ENCODE data around the gene ATXN10.

DNA sequence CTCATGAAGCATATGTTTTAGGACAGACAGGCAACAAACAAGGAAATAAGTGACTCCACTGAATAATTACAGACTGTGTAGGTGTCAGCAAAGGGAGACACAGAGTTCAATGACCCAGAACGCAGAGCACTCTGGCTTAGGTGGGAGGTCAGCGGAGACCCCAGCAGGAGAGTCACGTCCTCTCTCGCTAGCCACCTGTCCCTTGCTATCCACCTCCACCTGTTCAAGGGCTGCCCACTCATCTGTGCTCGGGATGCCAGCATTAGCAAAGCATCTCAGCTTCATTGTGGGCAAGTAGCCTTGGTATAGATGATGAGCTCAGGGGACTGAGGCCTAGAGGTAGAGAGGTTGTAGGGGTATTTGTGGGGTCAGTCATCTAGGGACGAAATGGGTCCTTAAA lies 21.8 kb upstream of the ATXN10 start:
- TF ChIP-seq JUNB (IDR thresholded peaks at IDR 0.05; ENCODE audit: unreplicated experiment) (no peak), ZNF331 (CRISPR knock-in tag; IDR thresholded peaks at IDR 0.05; ENCODE audit: low read depth) (no peak), EZH2phosphoT487 (IDR thresholded peaks at IDR 0.05; ENCODE audit: unreplicated experiment) (no peak), CREB1 (CRISPR knock-in tag; IDR thresholded peaks at IDR 0.05; ENCODE audit: low read depth) (no peak), POLR2AphosphoS5 (IDR thresholded peaks at IDR 0.05; ENCODE audit: low read depth) (no peak), EZH2 (IDR thresholded peaks at IDR 0.05; ENCODE audit: low read depth, unreplicated experiment) (no peak), ZNF114 (CRISPR knock-in tag; IDR thresholded peaks at IDR 0.05) (no peak), STAT1 (IDR thresholded peaks at IDR 0.05; ENCODE audit: unreplicated experiment) (no peak), NANOG (IDR thresholded peaks at IDR 0.05; ENCODE audit: borderline replicate concordance) (no peak)
- TF ChIP-seq, protein P1, sequence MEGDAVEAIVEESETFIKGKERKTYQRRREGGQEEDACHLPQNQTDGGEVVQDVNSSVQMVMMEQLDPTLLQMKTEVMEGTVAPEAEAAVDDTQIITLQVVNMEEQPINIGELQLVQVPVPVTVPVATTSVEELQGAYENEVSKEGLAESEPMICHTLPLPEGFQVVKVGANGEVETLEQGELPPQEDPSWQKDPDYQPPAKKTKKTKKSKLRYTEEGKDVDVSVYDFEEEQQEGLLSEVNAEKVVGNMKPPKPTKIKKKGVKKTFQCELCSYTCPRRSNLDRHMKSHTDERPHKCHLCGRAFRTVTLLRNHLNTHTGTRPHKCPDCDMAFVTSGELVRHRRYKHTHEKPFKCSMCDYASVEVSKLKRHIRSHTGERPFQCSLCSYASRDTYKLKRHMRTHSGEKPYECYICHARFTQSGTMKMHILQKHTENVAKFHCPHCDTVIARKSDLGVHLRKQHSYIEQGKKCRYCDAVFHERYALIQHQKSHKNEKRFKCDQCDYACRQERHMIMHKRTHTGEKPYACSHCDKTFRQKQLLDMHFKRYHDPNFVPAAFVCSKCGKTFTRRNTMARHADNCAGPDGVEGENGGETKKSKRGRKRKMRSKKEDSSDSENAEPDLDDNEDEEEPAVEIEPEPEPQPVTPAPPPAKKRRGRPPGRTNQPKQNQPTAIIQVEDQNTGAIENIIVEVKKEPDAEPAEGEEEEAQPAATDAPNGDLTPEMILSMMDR (conservative IDR thresholded peaks at IDR 0.05; ENCODE audit: low read depth in 2 of 2) = no peak
- TF ChIP-seq, protein P2, sequence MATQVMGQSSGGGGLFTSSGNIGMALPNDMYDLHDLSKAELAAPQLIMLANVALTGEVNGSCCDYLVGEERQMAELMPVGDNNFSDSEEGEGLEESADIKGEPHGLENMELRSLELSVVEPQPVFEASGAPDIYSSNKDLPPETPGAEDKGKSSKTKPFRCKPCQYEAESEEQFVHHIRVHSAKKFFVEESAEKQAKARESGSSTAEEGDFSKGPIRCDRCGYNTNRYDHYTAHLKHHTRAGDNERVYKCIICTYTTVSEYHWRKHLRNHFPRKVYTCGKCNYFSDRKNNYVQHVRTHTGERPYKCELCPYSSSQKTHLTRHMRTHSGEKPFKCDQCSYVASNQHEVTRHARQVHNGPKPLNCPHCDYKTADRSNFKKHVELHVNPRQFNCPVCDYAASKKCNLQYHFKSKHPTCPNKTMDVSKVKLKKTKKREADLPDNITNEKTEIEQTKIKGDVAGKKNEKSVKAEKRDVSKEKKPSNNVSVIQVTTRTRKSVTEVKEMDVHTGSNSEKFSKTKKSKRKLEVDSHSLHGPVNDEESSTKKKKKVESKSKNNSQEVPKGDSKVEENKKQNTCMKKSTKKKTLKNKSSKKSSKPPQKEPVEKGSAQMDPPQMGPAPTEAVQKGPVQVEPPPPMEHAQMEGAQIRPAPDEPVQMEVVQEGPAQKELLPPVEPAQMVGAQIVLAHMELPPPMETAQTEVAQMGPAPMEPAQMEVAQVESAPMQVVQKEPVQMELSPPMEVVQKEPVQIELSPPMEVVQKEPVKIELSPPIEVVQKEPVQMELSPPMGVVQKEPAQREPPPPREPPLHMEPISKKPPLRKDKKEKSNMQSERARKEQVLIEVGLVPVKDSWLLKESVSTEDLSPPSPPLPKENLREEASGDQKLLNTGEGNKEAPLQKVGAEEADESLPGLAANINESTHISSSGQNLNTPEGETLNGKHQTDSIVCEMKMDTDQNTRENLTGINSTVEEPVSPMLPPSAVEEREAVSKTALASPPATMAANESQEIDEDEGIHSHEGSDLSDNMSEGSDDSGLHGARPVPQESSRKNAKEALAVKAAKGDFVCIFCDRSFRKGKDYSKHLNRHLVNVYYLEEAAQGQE (IDR thresholded peaks at IDR 0.05; ENCODE audit: unreplicated experiment) = no peak
- TF ChIP-seq, protein P3, sequence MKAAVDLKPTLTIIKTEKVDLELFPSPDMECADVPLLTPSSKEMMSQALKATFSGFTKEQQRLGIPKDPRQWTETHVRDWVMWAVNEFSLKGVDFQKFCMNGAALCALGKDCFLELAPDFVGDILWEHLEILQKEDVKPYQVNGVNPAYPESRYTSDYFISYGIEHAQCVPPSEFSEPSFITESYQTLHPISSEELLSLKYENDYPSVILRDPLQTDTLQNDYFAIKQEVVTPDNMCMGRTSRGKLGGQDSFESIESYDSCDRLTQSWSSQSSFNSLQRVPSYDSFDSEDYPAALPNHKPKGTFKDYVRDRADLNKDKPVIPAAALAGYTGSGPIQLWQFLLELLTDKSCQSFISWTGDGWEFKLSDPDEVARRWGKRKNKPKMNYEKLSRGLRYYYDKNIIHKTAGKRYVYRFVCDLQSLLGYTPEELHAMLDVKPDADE (IDR thresholded peaks at IDR 0.05) = no peak

Data from GM23338 (cell line).